Mesendoderm (in vitro differentiated cells): Measurements from ENCODE around the gene TMEM244.
"Not testable (repeated sequence)": the region's sequence is repeated elsewhere in the genome, so short reads cannot be mapped to it uniquely, and the experiment has no call there.

ENCODE experiments used
- DNase-seq: peaks from one replicate; pipeline ENCODE4 v3.0.0; 2013
- H2AK5ac ChIP-seq: 2 replicates; pipeline ENCODE4 v1.6.1; 2013; ENCODE audit warnings: low read length, inconsistent platforms
- H2BK120ac ChIP-seq: 2 replicates; pipeline ENCODE4 v1.6.1; 2013; ENCODE audit warnings: low read depth, mild to moderate bottlenecking, low read length, moderate library complexity, mixed read lengths
- H2BK15ac ChIP-seq: replicated peaks from 2 replicates; pipeline ENCODE4 v1.6.1; 2013; ENCODE audit warnings: low read depth, mild to moderate bottlenecking, moderate library complexity
- H2BK5ac ChIP-seq: 2 replicates; pipeline ENCODE4 v1.6.1; 2013; ENCODE audit warnings: low read length, inconsistent platforms
- H3K18ac ChIP-seq: 2 replicates; pipeline ENCODE4 v1.6.1; 2013; ENCODE audit warnings: mild to moderate bottlenecking, low read length, mixed read lengths
- H3K23ac ChIP-seq: one replicate; pipeline ENCODE4 v1.6.1; 2013; ENCODE audit warnings: low read length
- H3K27ac ChIP-seq: 2 replicates; pipeline ENCODE4 v1.5.1; 2013; ENCODE audit warnings: low read depth, mild to moderate bottlenecking, inconsistent platforms, low read length, moderate library complexity
- H3K27me3 ChIP-seq: 2 replicates; pipeline ENCODE4 v1.6.1; 2013; ENCODE audit warnings: low read length, control low read depth, mild to moderate bottlenecking, inconsistent platforms; ENCODE audit not compliant: insufficient read depth, poor library complexity
- H3K36me3 ChIP-seq: 2 replicates; pipeline ENCODE4 v1.6.1; 2013; ENCODE audit warnings: low read length, inconsistent platforms; ENCODE audit not compliant: control insufficient read depth, insufficient read depth
- H3K4ac ChIP-seq: one replicate; pipeline ENCODE4 v1.6.1; 2013; ENCODE audit warnings: low read depth, mild to moderate bottlenecking, low read length, moderate library complexity
- H3K4me1 ChIP-seq: 2 replicates; pipeline ENCODE4 v1.6.1; 2013; ENCODE audit warnings: low read depth, low read length, inconsistent platforms; ENCODE audit not compliant: control insufficient read depth
- H3K4me2 ChIP-seq: 2 replicates; pipeline ENCODE4 v1.6.1; 2013; ENCODE audit warnings: low read length
- H3K4me3 ChIP-seq: 2 replicates; pipeline ENCODE4 v1.5.1; 2013; ENCODE audit warnings: mild to moderate bottlenecking, low read length
- H3K56ac ChIP-seq: one replicate; pipeline ENCODE4 v1.6.1; 2013; ENCODE audit warnings: low read length
- H3K79me1 ChIP-seq: 2 replicates; pipeline ENCODE4 v1.6.1; 2013; ENCODE audit warnings: low read length, inconsistent platforms
- H3K79me2 ChIP-seq: 2 replicates; pipeline ENCODE4 v1.6.1; 2013; ENCODE audit warnings: mild to moderate bottlenecking, low read length; ENCODE audit not compliant: control insufficient read depth, insufficient read depth
- H3K9ac ChIP-seq: 2 replicates; pipeline ENCODE4 v1.6.1; 2013; ENCODE audit warnings: low read length, inconsistent platforms
- H4K5ac ChIP-seq: one replicate; pipeline ENCODE4 v1.6.1; 2013; ENCODE audit warnings: low read length
- H4K8ac ChIP-seq: one replicate; pipeline ENCODE4 v1.6.1; 2013; ENCODE audit warnings: low read depth, mild to moderate bottlenecking, control low read depth, low read length, moderate library complexity
- WGBS: extraction: QIAGEN DNeasy Blood & Tissue Kit; methylation state at CpG from one replicate; pipeline ENCODE4 v1.1.7; 2013; ENCODE audit warnings: low lambda C conversion rate, missing lambda C conversion rate; ENCODE audit not compliant: insufficient coverage; ENCODE audit errors: extremely low coverage; 5-methylcytosine and 5-hydroxymethylcytosine counted together

The TMEM244 gene

DNA sequence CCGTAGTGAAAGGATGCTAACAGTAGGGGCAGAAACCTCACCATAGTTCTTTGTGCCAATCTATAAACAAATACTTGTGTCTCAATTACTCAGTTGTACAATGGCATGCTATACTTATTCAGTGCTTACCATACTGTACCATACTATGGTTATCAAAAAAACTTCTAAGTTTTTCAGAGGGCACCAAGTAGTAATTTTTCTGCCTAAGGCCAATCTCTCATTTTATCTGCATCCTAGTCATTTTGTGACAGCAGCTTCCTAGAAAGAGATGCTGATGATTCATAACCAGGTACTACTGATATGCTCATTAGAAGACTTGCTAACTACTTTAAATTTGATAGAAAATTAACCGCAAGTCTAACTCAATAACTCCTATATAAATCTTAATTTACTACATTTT lies 42.9 kb downstream of the TMEM244 start:
- Histone ChIP-seq H3K23ac (no peak overlapping the region), H3K9ac (no peak overlapping the region), H3K56ac (no peak overlapping the region), H4K5ac (no peak overlapping the region), H3K79me1 (no peaks in the 10 kb centered on the region), H3K4me3 (no peak overlapping the region), H3K4me1 (no peaks in the 10 kb centered on the region), H2BK120ac (no peak overlapping the region), H2AK5ac (no peak overlapping the region), H3K27ac (no peak overlapping the region), H2BK5ac (no peak overlapping the region), H4K8ac (no peak overlapping the region), H3K27me3 (no peaks in the 10 kb centered on the region), H3K4me2 (no peak overlapping the region), H3K36me3 (no peaks in the 10 kb centered on the region), H3K4ac (no peak overlapping the region), H3K18ac (no peak overlapping the region), H3K79me2 (no peaks in the 10 kb centered on the region), H2BK15ac (no peak overlapping the region)
- no peak for DNase-seq
- WGBS = 100% methylated on average over 1 of the region's 2 CpGs

DNA sequence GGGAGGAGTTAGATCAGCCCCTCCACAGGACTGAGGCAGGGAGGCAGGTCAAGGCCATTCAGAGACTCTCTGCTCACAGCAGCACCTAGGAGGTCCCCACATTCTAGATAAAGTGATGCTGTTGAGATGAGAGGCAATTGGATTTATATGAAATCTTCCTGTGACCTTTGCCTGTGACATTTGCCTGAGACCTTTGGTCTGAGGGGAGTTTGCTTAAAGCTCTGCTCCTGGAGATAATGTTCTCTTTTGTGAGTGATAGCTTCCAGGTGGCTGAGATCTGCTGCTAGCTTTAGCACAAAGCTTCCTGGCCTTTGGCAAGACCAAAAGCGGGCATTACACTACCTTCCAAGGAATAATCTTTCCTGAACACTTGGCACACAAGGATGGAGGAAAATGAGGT lies 43.3 kb downstream of the TMEM244 start:
- no peak for DNase-seq
- Histone ChIP-seq H3K79me1 (no peaks in the 10 kb centered on the region), H2BK120ac (no peak overlapping the region), H3K27me3 (no peaks in the 10 kb centered on the region), H3K79me2 (no peaks in the 10 kb centered on the region), H3K4ac (no peak overlapping the region), H3K4me3 (no peak overlapping the region), H3K27ac (no peak overlapping the region), H3K56ac (no peak overlapping the region), H2BK5ac (no peak overlapping the region), H3K18ac (no peak overlapping the region), H2BK15ac (no peak overlapping the region), H3K36me3 (no peaks in the 10 kb centered on the region), H3K23ac (no peak overlapping the region), H4K5ac (no peak overlapping the region), H2AK5ac (no peak overlapping the region), H4K8ac (no peak overlapping the region), H3K4me1 (no peaks in the 10 kb centered on the region), H3K4me2 (no peak overlapping the region), H3K9ac (no peak overlapping the region)
- whole genome bisulfite sequencing = no CpG with 5 or more reads among the region's 1 CpG

DNA sequence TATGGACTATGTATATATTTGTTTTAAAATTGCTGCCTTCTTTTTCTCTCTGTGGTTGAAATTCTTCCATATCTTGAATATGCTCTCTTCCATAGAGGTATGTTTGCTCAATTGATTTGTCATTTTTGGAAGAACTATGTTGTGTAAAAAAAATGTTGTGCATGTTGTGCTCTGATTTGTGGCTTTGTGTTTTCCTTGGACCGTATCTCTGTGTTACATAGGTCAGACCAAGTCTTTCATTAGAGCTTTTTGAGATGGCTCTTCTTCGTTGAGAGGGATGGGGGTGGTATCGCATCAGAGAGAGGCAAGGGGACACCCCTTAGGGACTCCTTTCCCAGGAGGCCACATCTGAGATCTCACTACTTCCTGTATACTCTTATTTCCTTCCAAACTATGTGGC lies 43.8 kb downstream of the TMEM244 start:
- no CpG with 5 or more reads among the region's 3 CpGs for WGBS
- Histone ChIP-seq H3K27me3 (no peaks in the 10 kb centered on the region), H3K79me2 (no peaks in the 10 kb centered on the region), H3K56ac (no peak overlapping the region), H3K4me3 (no peak overlapping the region), H3K18ac (no peak overlapping the region), H3K36me3 (no peaks in the 10 kb centered on the region), H4K8ac (no peak overlapping the region), H3K4ac (no peak overlapping the region), H4K5ac (no peak overlapping the region), H2BK5ac (no peak overlapping the region), H2BK15ac (no peak overlapping the region), H3K79me1 (no peaks in the 10 kb centered on the region), H2AK5ac (no peak overlapping the region), H3K4me1 (no peaks in the 10 kb centered on the region), H3K9ac (no peak overlapping the region), H2BK120ac (no peak overlapping the region), H3K23ac (no peak overlapping the region), H3K4me2 (no peak overlapping the region), H3K27ac (no peak overlapping the region)
- no peak for DNase-seq

DNA sequence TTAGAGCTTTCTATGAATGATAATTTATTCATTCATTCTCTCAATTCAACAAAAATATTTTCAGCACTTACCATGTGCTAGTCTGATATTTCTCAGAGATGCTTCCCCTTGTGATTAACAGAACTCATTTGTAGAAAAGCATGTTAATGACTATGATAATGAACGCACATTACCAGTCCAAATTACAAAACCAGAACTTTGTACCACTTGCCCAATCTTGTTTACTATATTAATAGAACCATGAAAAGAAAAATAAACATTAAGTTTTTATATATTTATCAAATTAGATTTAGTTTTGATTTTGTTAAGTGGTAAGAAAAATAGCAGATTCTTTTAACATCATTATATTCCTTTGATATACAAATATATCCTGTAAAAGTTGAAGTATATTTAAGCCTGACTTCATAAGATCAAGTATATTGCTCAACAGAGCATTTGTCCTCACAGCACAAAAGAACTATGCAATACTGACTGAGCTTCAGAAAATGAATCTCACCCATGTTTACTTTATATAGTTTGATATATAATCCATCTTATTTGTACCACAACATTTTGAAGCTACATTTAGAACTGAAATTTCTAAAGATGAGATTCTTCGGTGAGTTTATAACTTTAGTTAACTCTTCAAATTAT lies 48.9 kb downstream of the TMEM244 start:
- no peak overlapping the region for H2BK15ac ChIP-seq
- H4K5ac ChIP-seq = no peak overlapping the region
- H3K27me3 ChIP-seq = no peaks in the 10 kb centered on the region
- H3K4ac ChIP-seq = no peak overlapping the region
- no peak overlapping the region for H3K23ac ChIP-seq
- H3K4me3 ChIP-seq = no peak overlapping the region
- WGBS = no CpG with 5 or more reads among the region's 2 CpGs
- no peak overlapping the region for H3K56ac ChIP-seq
- no peak overlapping the region for H2AK5ac ChIP-seq
- H4K8ac ChIP-seq = no peak overlapping the region
- no peak overlapping the region for H2BK5ac ChIP-seq
- no peaks in the 10 kb centered on the region for H3K36me3 ChIP-seq
- DNase-seq = no peak
- H3K79me2 ChIP-seq = no peaks in the 10 kb centered on the region
- no peaks in the 10 kb centered on the region for H3K4me1 ChIP-seq
- H3K18ac ChIP-seq = no peak overlapping the region
- H3K27ac ChIP-seq = no peak overlapping the region
- H2BK120ac ChIP-seq = no peak overlapping the region
- no peak overlapping the region for H3K9ac ChIP-seq
- H3K4me2 ChIP-seq = no peak overlapping the region
- no peaks in the 10 kb centered on the region for H3K79me1 ChIP-seq

DNA sequence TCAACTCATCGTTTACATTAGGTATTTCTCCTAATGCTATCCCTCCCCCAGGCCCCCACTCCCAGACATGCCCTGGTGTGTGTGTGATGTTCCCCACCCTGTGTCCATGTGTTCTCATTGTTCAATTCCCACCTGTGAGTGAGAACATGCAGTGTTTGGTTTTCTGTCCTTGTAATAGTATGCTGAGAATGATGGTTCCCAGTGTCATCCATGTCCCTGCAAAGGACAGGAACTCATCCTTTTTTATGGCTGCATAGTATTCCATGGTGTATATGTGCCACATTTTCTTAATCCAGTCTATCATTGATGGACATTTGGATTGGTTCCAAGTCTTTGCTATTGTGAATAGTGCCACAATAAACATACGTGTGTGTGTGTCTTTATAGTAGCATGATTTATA lies 54.0 kb downstream of the TMEM244 start:
- H2AK5ac ChIP-seq, H3K79me2 ChIP-seq, H3K18ac ChIP-seq, H3K27me3 ChIP-seq, H3K27ac ChIP-seq, DNase-seq, H3K79me1 ChIP-seq, H3K4me3 ChIP-seq, H3K4me1 ChIP-seq, H3K4ac ChIP-seq, H2BK5ac ChIP-seq, H3K36me3 ChIP-seq, H4K5ac ChIP-seq, H2BK120ac ChIP-seq, H4K8ac ChIP-seq, H3K9ac ChIP-seq, H3K23ac ChIP-seq, H2BK15ac ChIP-seq, H3K56ac ChIP-seq, H3K4me2 ChIP-seq: not testable (repeated sequence)
- no CpG with 5 or more reads among the region's 2 CpGs for WGBS

DNA sequence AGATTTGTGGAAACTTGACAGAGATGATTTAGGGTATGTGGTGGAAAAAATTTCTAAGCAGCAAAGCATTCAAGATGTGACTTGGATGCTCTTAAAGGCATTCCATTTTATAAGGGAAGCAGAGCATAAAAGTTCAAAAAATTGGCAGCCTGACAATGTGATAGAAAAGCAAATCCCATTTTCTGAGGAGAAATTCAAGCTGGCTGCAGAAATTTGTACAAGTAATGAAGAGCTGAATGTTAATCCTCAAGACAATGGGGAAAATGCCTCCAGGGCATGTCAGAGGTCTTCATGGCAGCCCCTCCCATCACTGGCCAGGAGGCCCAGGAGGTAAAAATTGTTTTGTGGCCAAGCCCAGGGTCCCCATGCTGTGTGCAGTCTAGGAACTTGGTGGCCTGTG lies 58.2 kb downstream of the TMEM244 start:
- not testable (repeated sequence) for H4K8ac ChIP-seq, H3K79me2 ChIP-seq, H3K23ac ChIP-seq, H3K27ac ChIP-seq, H3K36me3 ChIP-seq, H3K79me1 ChIP-seq, H3K56ac ChIP-seq, H3K27me3 ChIP-seq, H3K18ac ChIP-seq, H2BK120ac ChIP-seq, H4K5ac ChIP-seq, H3K4me2 ChIP-seq, H3K9ac ChIP-seq, H2AK5ac ChIP-seq, DNase-seq, H2BK15ac ChIP-seq, H3K4ac ChIP-seq, H2BK5ac ChIP-seq, H3K4me1 ChIP-seq, H3K4me3 ChIP-seq
